Fibroblast of pulmonary artery (primary cell): ENCODE measurements around the gene FIGNL1.

Experiments
- DNase-seq: peaks from one replicate; pipeline ENCODE4 v3.0.0-alpha.2; 2010; ENCODE audit warnings: low read depth
- H3K4me3 ChIP-seq: replicated peaks from 2 replicates; pipeline ENCODE4 v1.5.1; 2011; ENCODE audit warnings: low read depth, mild to moderate bottlenecking, control low read depth, low read length, moderate library complexity
- CTCF ChIP-seq: IDR thresholded peaks from 2 replicates; pipeline ENCODE4 v1.5.1; 2011; ENCODE audit warnings: mild to moderate bottlenecking, control low read depth, low read length, inconsistent platforms; ENCODE audit errors: missing control alignments

The FIGNL1 gene

GRCh38 chr7:50418526-50419290, 31.4 kb downstream of the FIGNL1 start:
- no peak overlapping the region for H3K4me3 ChIP-seq
- TF ChIP-seq CTCF = no peak
- DNase-seq = peak; percentile 10

- H3K4me3 ChIP-seq = no peak overlapping the region
- peak; percentile 99 for TF ChIP-seq CTCF
- peak; percentile 83 for DNase-seq
These were observed 32.0 kb downstream of the FIGNL1 start for GRCh38 chr7:50418086-50418515.

GRCh38 chr7:50416527-50417182, 33.5 kb downstream of the FIGNL1 start:
- DNase-seq = no peak
- H3K4me3 ChIP-seq = no peak overlapping the region
- TF ChIP-seq CTCF = no peak

- no peak overlapping the region for H3K4me3 ChIP-seq
- TF ChIP-seq CTCF = no peak
- no peak for DNase-seq
These were observed 34.2 kb downstream of the FIGNL1 start for GRCh38 chr7:50415844-50416364.

- H3K4me3 ChIP-seq = no peak overlapping the region
- DNase-seq = no peak
- TF ChIP-seq CTCF = no peak
These were observed 36.6 kb downstream of the FIGNL1 start for GRCh38 chr7:50413561-50413960.

GRCh38 chr7:50412973-50413372, 37.2 kb downstream of the FIGNL1 start:
- no peak overlapping the region for H3K4me3 ChIP-seq
- TF ChIP-seq CTCF = no peak
- DNase-seq = no peak

- no peak for DNase-seq
- TF ChIP-seq CTCF = no peak
These were observed 38.8 kb downstream of the FIGNL1 start for GRCh38 chr7:50411332-50411731.

More at GRCh38 chr7:50411332-50411731, 38.8 kb downstream of the FIGNL1 start:
- H3K4me3 ChIP-seq = no peak overlapping the region
